GM21390 (cell line): ENCODE data around the gene CRLF1.

Experiments used
- ATAC-seq: cut with Tn5 transposase; IDR thresholded peaks from one replicate; pipeline ENCODE4 v1.9.1; 2021; ENCODE audit not compliant: unreplicated experiment

Gene CRLF1

DNA sequence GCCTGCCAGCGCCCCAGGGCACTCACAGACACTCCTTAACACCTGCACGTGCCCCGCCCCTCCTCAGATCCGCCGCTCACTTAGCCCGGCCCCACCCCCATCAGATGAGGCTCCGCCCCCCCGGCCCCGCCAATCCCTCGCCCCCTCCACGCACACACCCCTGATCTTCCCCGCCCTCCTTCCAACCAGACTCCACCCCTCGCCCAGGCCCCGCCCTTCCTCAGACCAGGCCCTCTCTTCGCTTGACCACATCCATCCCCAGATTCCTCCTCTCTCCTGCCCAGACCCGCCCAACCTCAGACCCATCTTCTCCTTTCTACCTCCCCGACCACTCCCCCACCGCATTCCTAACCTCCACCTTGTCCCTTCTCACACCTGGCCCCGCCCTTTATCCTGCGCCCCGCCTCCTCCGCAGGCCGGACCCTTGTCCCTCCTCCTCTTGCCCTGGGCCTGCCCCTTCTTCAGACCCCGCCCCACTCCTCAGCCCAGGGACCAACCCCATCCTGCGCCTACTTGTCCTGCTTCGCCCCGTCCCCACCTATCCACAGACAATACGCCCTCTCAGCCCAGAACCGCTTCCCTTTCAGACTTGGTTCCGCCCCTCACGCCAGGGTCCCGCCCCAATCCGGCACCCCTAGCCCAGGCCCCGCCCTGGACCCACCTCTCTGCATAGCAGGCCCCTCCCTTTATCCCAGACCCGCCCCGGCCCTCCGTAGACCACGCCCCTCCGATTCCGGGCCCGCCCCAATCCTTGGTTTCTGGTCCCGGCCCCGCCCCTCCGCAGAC is 29.8 kb upstream of the CRLF1 start:
- peak; percentile 83 for ATAC-seq

DNA sequence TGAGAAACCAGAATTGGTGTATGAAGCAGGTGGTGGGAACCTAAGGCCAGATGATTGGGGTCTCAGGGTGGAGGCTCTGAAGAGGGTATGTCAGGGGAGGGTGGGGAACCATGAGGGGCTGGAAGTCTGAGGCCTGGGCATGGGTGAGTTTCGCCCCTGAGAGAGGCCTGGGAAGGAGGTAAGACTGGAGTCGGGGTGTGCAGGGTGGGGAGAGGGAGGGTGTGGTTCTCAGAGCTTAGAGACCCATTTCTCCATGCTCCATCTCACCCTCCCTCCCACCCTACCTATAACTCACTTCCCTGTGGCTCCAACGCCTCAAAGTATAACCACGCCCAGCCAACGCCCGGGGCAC is 29.2 kb upstream of the CRLF1 start:
- no peak for ATAC-seq

DNA sequence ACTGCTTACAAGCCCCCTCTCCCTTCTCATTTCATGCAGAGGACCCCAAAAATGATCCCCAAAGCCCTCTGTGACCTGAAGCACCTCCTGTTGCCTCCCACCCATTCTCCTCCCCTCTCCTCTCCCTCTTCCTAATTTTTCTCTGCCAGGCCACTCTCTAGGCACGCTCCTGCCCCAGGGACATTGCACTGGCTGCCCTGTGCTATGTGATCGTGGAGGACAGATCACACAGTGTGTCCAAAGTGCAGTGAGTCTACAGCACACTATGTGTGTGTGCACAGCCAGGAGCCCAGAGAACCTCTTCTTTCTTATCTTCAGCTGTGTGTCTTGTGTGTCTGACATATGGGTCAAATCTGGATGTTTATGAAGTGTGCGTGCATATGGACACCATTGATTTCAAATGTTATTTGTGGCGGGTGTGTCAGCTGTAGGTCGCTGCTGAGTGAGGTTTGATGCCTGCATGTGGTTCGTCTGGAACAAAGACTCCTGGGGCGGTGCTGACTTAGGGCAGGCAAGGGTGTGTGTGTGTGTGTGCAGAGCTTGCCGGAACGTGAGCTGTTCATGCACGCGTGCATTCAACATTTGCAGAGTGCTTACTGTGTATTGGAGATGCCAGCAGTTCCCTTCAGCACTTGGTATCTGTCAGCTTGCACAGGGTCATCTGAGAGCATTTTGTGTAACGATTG is 28.2 kb upstream of the CRLF1 start:
- ATAC-seq: no peak

DNA sequence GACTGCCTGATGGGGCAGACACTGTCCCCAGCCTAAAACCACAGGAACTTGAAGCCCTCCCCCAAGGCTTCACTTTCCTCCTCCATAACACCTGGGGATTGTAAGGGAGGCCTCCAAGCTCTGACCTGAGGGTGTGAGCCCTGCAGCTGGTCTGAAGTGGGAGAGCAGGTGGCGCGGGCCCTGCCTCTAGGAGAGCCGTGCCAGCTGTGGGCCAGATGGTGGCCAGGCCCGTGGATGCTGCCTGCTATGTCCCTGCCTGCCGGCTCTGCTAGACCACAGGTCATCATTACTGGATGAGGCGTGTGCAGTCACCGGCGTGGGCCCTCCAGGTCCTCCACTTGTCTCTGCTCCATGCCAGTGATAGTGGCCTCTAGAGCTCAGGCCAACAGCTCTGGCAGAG is 26.7 kb upstream of the CRLF1 start:
- ATAC-seq: no peak

DNA sequence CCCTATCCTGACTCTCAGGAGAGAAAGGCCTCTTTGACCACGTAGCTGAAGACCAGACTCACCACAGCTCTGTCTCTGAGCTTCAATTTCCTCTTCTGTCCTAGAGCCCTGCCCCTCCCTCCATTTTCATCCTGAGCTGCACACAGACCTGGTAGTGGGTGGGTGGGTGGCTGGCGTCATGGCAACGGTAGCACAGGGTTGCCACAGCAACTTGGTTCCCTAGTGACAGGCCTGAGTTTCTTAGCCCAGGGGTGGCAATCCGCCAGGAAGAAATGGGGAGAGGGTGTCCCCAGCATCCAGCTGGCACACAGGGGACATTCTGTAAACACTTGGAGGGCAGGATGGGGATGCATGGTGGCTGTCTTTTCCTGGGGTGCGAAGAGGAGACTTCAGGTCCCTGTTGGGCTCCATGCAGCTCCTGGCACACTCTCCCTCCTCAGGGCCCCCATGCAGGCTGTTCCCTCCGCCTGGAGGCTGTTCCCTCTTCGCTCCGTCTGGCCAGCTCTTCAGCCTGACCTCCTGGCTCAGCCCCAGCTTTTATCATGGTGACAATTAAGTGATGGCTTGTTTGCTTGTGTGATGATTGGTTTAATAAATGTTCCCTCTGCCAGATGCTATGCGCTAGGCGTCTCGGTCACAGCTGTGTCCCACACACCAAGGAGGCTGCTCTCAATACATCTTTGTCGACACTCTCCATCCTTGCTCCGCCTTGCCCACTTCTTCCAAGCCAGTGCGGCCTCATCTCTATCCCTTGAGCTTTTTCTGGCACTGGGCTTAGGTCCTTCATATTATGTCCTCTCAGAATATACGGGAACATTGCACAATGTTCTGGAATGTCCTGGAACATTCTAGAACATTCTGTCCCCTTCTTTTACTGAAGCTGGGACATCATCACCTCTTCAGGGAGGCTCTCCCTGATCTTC is 22.8 kb upstream of the CRLF1 start:
- ATAC-seq: no peak

DNA sequence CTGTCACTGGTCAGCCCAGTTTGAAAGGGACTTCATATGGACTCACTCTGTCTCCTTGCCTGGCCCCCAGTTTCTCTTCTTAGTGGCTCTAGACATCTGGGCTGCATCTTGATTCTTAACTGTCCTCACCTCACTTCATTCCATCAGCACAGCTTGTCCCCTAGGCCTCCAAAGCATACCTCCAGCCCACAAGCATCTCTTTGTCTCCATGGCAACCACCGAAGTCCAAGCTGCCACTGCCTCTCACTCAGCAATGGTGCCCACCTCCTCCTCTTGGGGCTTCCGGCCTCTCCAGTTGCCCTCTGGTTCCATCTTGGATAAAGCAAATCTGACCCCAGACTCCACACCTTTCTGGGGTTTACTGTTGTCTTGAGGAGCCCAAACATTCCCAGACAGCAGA is 20.3 kb upstream of the CRLF1 start:
- no peak for ATAC-seq

DNA sequence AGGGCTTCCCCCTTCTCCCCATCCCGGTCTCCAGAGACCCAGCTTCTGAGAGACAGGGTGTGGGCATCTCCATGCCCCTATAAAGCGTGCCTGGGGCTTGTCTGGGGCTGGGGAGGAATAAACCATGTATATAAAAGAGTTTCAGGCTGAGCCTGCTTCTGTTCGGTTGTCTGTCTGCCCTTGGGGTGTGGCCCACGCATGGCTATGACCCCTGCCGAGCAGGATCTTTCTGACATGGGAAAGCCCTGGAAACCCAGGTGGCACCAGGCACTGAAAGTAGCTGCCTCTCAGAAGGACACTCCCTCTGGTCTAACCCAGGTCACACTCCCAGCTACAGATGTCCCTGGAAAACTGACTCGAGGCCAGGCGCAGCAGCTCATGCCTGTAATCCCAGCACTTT is 14.3 kb upstream of the CRLF1 start:
- no peak for ATAC-seq

DNA sequence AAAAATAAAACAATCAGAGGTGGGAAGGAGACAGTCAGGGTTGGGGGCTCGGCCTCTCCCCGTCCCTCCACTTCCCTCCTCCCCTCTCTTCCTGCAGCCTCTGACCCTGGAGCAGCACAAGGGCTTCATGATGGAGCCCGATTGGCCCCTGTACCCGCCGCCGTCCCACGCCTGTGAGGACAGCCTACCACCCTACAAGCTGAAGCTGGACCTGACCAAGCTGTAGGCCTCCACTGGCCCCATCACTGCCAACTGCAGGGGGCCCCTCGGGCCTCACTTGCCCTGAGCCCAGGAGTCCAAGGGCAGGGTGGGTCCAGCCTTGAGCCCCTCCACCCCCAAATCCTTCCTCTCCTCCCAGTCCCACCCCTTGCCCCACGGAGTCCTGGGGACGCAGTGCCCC is 13.7 kb upstream of the CRLF1 start:
- no peak for ATAC-seq

DNA sequence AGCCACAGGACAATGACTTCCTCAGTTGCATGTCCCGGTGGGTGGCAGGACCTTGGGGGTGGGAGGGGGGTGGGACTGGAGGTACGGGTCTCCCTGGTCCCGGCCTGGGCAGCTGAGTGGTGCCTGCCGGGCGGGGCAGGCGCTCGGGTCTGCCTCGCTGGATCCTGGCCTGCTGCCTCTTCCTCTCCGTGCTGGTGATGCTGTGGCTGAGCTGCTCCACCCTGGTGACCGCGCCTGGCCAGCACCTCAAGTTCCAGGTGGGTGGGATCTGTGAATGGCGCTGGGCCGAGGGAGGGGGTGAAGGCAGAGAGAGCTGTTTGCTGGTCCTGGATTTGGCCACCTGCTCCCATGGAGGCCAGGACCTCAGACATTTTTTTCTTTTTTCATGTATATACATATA is 11.6 kb upstream of the CRLF1 start:
- no peak for ATAC-seq

DNA sequence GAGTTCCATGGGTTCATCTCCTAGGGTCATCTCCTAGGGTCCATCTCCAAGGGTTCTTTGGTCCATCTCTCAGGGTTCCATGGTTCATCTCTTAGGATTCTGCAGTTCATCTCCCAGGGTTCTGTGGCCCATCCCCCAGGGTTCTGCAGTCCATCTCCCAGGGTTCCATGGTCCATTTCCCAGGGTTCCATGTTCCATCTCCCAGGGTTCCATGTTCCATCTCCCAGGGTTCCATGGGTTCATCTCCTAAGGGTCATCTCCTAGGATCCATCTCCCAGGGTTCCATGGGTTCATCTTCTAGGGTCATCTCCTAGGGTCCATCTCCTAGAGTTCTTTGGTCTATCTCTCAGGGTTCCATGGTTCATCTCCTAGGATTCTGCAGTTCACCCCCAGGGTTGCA is 11.0 kb upstream of the CRLF1 start:
- no peak for ATAC-seq

DNA sequence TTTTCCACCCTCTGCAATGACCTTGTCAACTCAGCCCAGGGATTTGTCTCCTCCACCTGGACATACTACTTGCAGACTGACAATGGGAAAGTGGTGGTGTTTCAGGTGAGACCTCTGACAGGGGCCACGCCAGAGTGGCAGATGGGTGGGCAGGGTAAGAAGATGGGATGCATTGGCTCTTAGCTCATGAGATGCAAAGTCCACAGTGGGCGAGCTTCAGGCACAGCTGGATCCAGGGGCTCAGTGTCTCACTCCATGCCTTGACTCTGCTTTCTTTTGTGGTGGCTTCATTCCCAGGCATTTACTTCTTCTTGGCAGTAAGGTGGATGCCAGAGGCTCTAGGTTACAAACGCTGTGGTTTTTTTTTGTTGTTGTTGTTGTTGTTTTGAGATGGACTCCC is 9.4 kb upstream of the CRLF1 start:
- ATAC-seq: no peak

DNA sequence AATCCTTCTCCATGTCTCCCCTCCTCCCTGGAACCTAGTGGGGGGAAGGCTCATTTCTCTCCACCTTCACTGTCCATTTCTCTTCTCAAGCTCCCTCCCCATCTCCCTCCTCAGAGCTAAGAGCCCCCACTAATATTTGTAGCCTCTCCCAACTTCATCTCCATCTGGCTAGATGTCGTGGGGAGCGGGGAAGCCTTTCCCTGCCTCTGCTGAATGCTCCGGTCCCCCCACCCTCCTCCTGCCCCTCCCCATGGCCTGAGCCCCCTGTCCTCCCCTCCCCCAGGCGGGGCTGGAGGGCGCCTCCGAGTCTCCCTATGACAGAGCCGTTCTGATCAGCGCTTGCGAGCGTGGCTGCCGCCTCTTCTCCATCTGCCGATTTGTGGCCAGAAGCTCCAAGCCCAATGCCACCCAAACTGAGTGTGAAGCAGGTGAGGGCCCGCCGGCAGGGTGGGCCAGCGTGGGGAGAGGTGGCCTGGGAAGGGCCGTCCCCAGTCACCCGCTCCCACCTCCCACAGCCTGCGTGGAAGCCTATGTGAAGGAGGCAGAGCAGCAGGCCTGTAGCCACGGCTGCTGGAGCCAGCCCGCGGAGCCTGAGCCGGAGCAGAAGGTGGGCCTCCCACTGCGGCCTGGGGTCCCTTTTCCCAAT is 7.1 kb upstream of the CRLF1 start:
- no peak for ATAC-seq

DNA sequence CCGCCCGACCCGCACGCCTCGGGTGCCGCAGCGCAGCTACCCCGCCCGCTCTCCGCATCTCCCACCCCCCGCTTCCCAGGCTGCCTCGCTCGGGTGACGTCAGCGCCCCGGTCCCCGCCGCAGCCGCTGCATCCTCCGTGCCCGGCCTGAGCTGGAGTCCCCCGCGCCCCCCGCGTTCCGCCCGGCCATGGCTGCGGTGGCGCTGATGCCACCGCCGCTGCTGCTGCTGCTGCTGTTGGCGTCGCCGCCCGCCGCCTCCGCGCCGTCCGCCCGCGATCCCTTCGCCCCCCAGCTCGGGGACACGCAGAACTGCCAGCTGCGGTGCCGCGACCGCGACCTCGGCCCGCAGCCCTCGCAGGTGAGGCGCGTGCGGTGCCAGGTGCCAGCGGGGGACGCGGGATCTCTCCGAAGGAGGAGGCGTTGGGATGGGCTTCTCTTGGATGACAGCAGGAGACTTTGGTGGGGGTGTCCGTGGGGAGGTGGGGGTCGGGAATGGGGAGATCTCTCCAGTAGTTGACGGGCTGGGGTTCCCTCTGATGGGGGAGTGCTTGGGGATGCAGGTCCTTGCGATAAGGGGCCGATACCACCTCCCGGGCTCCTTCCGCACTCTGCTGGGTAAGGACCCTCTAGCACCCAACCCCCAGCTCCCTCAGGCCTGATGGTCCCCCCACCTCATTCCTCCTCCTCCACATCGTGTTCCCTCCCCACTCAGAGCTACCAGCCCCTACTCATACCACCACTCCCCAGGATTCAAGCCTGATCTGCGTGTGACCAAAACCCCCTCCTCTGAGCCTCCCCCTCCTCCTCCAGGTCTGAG is 6.4 kb upstream of the CRLF1 start, which contains the start of gene TMEM59L:
Gene TMEM59L, plus strand, starts transcription at position 99 of the 817 bp plus-strand sequence. Its CDS starts 89 bp downstream, at position 188.
- ATAC-seq: no peak

DNA sequence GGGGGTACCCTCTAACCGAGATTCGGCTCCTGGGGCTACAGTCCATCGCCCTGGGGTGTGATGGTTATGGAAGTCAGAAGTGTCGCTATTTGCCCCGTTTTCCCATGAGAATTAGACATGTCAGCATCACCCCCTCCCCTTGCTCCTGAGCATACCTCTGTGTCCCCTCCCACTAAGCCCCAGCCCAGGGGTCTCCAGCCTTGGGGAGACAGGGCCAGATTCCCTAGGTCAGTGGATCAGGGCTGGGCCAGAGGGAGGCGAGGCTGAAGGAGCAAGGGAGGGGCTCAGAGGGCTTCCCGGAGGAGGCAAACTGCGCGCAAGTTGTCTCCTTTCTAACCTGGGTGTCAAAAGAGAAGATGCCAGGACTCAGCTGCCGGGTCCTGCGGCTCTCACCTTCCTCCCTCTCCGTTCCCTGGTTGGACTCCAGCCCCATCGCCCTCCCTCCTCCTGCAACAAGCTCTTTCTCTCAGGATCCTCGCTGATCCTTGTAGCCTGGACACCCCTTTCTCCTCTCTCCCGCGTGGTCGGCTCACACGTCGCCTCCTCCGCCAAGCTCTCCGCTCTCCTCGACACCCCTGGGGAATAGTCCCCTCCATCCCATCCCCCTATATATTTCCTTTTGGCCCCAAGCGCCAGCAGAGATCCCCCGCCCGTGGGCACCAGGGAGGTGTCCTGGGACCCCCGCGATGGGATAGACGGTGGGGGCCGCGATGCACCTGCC is 5.6 kb upstream of the CRLF1 start:
- no peak for ATAC-seq

DNA sequence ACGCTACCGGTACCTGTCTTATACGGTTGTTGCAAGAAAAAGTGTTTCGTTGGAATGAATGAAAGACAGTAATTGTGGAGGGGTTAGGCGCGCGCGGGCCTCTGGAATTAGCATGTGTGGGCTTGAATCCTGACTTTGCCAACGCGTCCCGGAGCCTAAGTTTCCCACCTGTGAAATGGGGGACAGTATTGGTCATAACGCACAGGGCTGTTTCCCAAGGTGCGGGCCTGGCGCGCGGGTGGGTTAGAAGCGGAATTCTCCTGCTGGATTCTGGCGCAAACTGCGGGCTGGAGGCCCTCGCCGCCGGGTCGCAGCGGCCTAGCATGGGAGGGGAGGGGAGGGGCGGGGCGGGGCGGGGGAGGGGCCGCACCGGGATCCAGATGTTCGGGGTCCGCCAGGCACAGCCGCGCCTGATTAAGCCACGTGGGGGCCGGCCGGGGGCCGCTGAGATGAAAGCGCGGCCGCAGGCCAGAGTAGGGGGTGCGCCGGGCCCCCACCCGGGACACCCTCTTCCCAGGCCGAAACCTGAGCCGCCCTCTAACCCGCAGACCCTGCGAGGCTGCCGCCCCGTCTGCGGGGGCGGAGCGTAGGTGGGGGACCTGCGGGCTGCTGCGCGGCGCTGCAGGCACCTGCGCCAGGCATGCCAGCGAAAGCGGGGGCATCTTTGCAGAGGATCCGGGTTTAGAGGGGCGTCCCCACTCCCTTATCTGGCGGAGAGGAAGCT is 4.9 kb upstream of the CRLF1 start:
- no peak for ATAC-seq

DNA sequence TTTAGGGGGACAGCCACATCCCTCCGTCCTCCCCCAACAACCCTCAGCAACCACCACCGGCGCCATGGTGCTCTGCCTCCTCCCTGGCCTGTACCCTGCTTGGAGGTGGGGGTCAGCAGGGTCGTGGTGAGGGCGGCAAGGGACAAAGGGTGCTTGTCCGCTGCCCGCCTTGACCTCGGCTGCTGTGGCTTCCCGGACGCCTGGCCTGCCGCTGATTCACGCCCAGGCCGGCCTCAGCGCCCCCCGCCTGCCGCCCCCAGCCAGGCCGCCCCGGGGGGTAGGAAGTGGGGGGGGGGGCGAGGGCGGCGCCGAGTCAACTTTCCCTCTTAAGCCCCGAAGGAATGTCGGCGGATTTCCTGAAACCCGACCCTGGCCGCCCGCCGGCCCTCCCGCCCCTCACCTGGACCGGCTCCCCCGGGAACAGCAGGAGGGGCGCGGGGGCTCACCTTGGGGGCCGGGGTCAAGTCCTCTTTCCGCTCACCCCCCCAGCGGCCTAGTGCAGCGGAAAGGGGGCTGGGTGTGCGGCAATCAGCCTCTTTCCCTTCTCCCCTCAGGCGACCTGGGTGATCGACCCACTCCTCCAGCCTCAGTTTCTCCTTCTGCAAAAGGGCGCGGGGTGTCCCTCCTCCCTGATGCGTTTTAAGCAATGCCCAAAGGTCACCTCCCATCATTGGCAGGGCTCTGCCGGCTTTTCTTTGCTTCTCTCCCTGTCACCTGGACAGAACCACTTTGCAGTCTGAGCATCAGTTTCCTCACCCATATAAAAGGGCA is 4.1 kb upstream of the CRLF1 start:
- no peak for ATAC-seq

DNA sequence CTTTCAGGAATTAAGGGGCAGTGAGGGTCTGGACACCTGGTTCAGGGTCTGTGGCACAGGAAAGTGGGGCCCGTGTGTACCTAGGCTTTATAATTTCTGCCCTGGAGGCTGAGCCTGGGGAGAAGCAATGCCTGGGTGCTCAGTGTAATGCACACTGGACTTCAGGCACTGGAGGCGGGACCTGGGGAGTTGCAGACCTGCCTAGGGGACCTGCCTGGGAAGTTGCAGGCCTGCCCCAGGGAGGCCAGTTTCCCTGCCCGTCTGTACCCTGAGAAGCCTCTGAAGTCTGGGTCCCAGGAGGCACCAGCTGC is 3.6 kb upstream of the CRLF1 start:
- ATAC-seq: no peak

DNA sequence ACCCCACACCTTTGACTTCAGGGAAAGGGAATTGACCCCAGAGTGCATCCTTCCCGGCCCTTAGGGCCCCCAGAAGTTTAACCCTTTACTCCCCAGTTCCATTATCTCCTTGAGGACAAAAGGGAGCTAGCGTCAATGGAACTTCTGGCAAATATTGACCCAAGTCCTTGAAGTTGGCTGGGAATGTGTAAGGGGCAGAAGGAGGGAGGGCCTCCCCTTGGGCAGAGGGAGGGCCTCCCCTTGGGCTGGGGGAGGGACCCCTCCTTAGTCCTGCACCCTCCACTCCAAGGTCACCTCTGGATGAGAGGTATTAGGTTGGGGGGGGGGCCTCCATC is 3.1 kb upstream of the CRLF1 start:
- ATAC-seq: no peak
